ENCODE results near the gene DSTYK. TPM values are rescaled to one million over a fixed set of nuclear protein-coding genes. Genes with fewer than 3 reads are reported as not detected.

Gene DSTYK
- total RNA-seq, 1 experiment from 2014 or later: 11.3 TPM

DNA sequence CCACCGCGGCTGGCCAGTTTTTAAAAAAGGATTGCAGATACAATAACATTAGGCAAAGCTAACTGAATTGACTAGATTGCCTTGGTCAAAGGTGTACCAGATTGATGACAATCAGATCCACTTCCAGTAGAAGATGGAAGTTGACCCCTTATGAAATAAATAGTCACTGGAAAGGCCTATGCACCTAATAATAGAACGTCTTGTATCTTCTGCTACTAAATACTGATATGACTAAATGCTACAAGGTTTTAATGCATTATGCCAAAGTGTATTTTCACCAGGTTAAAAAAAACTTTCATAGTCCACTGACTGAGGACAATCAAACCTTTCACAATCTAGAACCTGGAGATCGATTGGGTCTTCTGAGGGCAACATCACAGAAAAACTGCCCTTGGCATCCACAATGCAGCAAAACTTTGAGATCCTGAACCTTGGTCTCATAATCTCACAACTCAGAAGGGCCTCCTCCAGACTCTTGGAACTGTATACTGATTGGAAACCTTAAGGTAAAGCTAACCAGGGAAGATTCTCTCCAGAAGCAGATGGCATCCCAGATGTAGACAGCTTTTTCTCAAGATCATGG is 82.0 kb downstream of the DSTYK start:
- BruUV-seq (replicated peaks): no TSS peak
- intact Hi-C loops (cut with micrococcal nuclease; ENCODE audit: unreplicated experiment) (loop anchor here (10.0 kb wide), 1 partner anchor 125 kb away; no protein-coding TSS in a partner anchor), in situ Hi-C loops (cut with HindIII; ENCODE audit: low pct_unique_long_range_greater_than_20kb, low sequenced_read_pairs) (no loop called here)
- Histone ChIP-seq H3K4me3 (ENCODE audit: low read depth in 2 of 2, low read length in 2 of 2) (no peak overlapping the region), H3K27ac (ENCODE audit: low read length) (no peak overlapping the region), H3K36me3 (ENCODE audit: control insufficient read depth, insufficient read depth, low read length) (no peaks in the 10 kb centered on the region), H3K27me3 (ENCODE audit: control insufficient read depth, insufficient read depth, low read length) (no peaks in the 10 kb centered on the region), H3K9me3 (ENCODE audit: control insufficient read depth, insufficient read depth, low read depth, low read length) (no peaks in the 10 kb centered on the region), H3K4me1 (ENCODE audit: control insufficient read depth, insufficient read depth, low read length) (no peaks in the 10 kb centered on the region)
- POLR2A ChIA-PET: no interaction called here
- CTCF ChIA-PET: no interaction called here
- DNase-seq (ENCODE audit: low read depth, low spot score) (no peak), ATAC-seq (no peak)
- TF ChIP-seq, protein P1, sequence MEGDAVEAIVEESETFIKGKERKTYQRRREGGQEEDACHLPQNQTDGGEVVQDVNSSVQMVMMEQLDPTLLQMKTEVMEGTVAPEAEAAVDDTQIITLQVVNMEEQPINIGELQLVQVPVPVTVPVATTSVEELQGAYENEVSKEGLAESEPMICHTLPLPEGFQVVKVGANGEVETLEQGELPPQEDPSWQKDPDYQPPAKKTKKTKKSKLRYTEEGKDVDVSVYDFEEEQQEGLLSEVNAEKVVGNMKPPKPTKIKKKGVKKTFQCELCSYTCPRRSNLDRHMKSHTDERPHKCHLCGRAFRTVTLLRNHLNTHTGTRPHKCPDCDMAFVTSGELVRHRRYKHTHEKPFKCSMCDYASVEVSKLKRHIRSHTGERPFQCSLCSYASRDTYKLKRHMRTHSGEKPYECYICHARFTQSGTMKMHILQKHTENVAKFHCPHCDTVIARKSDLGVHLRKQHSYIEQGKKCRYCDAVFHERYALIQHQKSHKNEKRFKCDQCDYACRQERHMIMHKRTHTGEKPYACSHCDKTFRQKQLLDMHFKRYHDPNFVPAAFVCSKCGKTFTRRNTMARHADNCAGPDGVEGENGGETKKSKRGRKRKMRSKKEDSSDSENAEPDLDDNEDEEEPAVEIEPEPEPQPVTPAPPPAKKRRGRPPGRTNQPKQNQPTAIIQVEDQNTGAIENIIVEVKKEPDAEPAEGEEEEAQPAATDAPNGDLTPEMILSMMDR (IDR thresholded peaks at IDR 0.05): no peak
- TF ChIP-seq SIN3A (IDR thresholded peaks at IDR 0.05; ENCODE audit: borderline replicate concordance, insufficient read depth, low read depth, low read length): no peak
- no peak for TF ChIP-seq TCF7L2 (IDR thresholded peaks at IDR 0.05; ENCODE audit: low read depth, low read length)
- TF ChIP-seq, protein P2, sequence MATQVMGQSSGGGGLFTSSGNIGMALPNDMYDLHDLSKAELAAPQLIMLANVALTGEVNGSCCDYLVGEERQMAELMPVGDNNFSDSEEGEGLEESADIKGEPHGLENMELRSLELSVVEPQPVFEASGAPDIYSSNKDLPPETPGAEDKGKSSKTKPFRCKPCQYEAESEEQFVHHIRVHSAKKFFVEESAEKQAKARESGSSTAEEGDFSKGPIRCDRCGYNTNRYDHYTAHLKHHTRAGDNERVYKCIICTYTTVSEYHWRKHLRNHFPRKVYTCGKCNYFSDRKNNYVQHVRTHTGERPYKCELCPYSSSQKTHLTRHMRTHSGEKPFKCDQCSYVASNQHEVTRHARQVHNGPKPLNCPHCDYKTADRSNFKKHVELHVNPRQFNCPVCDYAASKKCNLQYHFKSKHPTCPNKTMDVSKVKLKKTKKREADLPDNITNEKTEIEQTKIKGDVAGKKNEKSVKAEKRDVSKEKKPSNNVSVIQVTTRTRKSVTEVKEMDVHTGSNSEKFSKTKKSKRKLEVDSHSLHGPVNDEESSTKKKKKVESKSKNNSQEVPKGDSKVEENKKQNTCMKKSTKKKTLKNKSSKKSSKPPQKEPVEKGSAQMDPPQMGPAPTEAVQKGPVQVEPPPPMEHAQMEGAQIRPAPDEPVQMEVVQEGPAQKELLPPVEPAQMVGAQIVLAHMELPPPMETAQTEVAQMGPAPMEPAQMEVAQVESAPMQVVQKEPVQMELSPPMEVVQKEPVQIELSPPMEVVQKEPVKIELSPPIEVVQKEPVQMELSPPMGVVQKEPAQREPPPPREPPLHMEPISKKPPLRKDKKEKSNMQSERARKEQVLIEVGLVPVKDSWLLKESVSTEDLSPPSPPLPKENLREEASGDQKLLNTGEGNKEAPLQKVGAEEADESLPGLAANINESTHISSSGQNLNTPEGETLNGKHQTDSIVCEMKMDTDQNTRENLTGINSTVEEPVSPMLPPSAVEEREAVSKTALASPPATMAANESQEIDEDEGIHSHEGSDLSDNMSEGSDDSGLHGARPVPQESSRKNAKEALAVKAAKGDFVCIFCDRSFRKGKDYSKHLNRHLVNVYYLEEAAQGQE (IDR thresholded peaks at IDR 0.05; ENCODE audit: insufficient read depth in 1 of 2, low read depth in 2 of 2, low read length in 1 of 2): no peak
- no peak for TF ChIP-seq POLR2AphosphoS5 (IDR thresholded peaks at IDR 0.05; ENCODE audit: low read depth, low read length)

DNA sequence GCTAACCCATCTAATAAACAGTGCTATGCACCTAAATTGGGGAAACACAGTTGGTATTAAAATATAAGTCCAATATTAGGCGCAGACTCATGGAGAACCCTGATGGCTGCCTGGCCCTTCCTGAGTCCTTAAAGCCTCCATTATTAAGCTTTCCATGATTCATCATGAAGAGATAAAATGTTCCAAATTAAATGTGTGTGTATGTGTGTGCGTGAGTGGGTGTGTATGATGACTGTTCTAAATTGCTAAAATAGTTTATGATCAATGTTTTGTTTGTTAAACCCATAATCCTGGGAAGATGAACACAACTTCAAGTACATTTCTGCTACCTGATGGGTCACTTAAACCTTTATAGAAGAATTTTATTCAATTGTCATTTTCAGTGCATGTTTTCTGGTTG is 83.5 kb downstream of the DSTYK start:
- H3K36me3 ChIP-seq (ENCODE audit: control insufficient read depth, insufficient read depth, low read length): no peaks in the 10 kb centered on the region
- intact Hi-C loops (cut with micrococcal nuclease; ENCODE audit: unreplicated experiment) (loop anchor here (10.0 kb wide), 1 partner anchor 127 kb away; no protein-coding TSS in a partner anchor), in situ Hi-C loops (cut with HindIII; ENCODE audit: low pct_unique_long_range_greater_than_20kb, low sequenced_read_pairs) (no loop called here)
- ChIA-PET CTCF (no interaction called here), POLR2A (no interaction called here)
- peaks cover under 1% of the 10 kb centered on the region; the same call in 1 of the 2 replicates for H3K4me1 ChIP-seq (ENCODE audit: control insufficient read depth, insufficient read depth, low read length)
- no TSS peak for BruUV-seq (replicated peaks)
- H3K9me3 ChIP-seq (ENCODE audit: control insufficient read depth, insufficient read depth, low read depth, low read length): no peaks in the 10 kb centered on the region
- ATAC-seq (no peak), DNase-seq (ENCODE audit: low read depth, low spot score) (no peak)
- no peak overlapping the region for H3K4me3 ChIP-seq (ENCODE audit: low read depth in 2 of 2, low read length in 2 of 2)
- no peaks in the 10 kb centered on the region for H3K27me3 ChIP-seq (ENCODE audit: control insufficient read depth, insufficient read depth, low read length)
- no peak overlapping the region for H3K27ac ChIP-seq (ENCODE audit: low read length)
- no peak for TF ChIP-seq POLR2AphosphoS5 (IDR thresholded peaks at IDR 0.05; ENCODE audit: low read depth, low read length)

DNA sequence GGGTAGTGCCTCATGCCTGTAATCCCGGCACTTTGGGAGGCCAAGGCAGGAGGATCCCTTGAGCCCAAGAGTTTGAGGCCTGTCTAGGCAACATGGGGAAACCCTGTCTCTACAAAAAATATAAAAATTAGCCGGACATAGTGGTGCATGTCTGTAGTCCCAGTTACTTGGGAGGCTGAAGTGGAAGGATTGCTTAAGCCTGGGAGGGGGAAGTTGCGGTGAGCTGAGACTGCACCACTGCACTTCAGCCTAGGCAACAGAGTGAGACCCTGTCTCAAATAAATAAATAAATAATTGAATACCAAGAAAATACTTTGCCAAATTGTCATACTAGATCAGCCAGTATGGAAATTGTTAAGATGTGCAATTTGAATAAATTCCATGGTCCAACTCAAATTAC is 83.9 kb downstream of the DSTYK start:
- no peak overlapping the region for H3K27ac ChIP-seq (ENCODE audit: low read length)
- intact Hi-C loops (cut with micrococcal nuclease; ENCODE audit: unreplicated experiment) (loop anchor here (10.0 kb wide), 1 partner anchor 127 kb away; no protein-coding TSS in a partner anchor), in situ Hi-C loops (cut with HindIII; ENCODE audit: low pct_unique_long_range_greater_than_20kb, low sequenced_read_pairs) (no loop called here)
- POLR2A ChIA-PET: no interaction called here
- ATAC-seq (no peak), DNase-seq (ENCODE audit: low read depth, low spot score) (no peak)
- no peaks in the 10 kb centered on the region for H3K36me3 ChIP-seq (ENCODE audit: control insufficient read depth, insufficient read depth, low read length)
- no peaks in the 10 kb centered on the region for H3K27me3 ChIP-seq (ENCODE audit: control insufficient read depth, insufficient read depth, low read length)
- no peaks in the 10 kb centered on the region for H3K9me3 ChIP-seq (ENCODE audit: control insufficient read depth, insufficient read depth, low read depth, low read length)
- BruUV-seq (replicated peaks): no TSS peak
- CTCF ChIA-PET: interaction anchor here (0.6 kb wide), 1 partner anchor 80 kb away, joined by 6 read pairs; no protein-coding TSS in a partner anchor
- no peak for TF ChIP-seq TCF7L2 (IDR thresholded peaks at IDR 0.05; ENCODE audit: low read depth, low read length)
- TF ChIP-seq, protein P1 (IDR thresholded peaks at IDR 0.05): no peak
- TF ChIP-seq, protein P2 (IDR thresholded peaks at IDR 0.05; ENCODE audit: insufficient read depth in 1 of 2, low read depth in 2 of 2, low read length in 1 of 2): no peak
- no peak for TF ChIP-seq POLR2AphosphoS5 (IDR thresholded peaks at IDR 0.05; ENCODE audit: low read depth, low read length)
- TF ChIP-seq SIN3A (IDR thresholded peaks at IDR 0.05; ENCODE audit: borderline replicate concordance, insufficient read depth, low read depth, low read length): no peak
- H3K4me1 ChIP-seq (ENCODE audit: control insufficient read depth, insufficient read depth, low read length): peaks cover 4% of the 10 kb centered on the region; the same call in 1 of the 2 replicates
- no peak overlapping the region for H3K4me3 ChIP-seq (ENCODE audit: low read depth in 2 of 2, low read length in 2 of 2)
